ENCODE results near the gene INAVA.

The INAVA gene, protein sequence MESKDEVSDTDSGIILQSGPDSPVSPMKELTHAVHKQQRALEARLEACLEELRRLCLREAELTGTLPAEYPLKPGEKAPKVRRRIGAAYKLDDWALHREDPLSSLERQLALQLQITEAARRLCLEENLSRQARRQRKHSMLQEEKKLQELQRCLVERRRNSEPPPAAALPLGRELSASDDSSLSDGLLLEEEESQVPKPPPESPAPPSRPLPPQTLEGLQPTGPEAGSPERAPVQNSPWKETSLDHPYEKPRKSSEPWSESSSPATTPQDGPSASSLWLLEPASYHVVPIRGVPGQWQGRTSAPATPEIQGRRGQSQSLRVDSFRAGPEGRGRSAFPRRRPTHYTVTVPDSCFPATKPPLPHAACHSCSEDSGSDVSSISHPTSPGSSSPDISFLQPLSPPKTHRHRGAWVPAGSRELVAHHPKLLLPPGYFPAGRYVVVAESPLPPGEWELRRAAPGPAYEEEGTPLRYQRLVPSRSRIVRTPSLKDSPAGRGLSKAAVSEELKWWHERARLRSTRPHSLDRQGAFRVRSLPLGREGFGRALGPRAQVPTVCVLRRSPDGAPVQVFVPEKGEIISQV

DNA sequence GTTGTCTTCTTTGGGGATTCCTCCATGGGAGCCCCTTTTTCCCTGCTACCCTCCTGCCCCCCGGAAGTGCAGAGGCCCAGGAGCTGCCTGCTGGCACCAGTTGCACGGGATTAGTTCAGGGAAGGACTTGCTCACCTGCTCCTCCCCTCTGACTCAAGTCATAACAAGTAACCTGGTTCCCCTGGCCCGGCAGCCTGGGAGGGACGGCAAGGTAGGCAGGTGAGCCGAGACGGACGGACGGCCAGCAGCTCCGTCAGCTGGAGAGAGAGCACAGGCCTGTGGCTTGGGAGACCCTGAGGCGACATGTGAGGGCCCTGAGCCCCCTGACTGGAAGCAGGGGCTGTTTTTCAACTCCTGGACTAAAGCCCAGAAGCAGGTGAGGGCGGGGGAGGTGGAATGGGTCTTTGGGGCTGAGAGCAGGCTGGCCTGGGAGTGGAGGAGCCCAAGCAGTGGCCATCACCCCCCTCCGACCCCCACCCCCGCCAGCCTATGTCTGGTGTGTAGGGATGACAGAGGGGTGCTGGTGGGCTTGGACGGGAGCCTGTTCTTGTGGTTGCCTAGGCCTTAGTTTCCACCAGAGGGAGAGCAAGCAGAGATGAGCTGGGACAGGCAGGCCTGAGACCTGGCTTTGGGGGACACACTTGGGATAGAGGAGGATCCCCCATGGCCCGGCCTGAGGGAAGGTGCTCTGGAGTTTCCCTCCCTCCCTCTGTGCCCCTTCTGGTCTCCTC, at the start of gene INAVA:
TSS of gene INAVA (plus strand) at position 189 of the 731 bp plus-strand sequence. CDS start 3,501 bp downstream, outside the sequence.
- no peak for DNase-seq (ENCODE audit: low read depth in 1 of 2, low spot score in 1 of 2)

DNA sequence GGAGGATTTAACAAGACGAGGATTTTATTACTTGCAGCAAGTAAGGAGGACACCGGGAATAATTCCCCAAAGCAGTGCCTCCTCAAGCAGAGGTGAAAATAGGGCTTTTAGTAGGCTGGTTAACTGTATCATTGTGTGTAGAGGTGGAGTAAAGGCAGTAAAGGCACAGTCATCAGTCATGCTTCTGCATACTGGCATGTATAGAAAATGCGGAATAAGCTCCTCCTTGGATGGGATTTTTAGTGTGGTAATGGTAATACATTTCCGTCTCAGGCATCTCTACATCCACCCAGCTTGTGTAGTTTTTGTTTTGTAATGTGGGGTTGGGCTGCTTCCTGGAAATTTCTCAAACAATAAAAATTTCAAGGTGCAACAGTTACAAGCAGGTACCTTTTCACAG, 49.3 kb upstream of the INAVA start:
- no peak for DNase-seq (ENCODE audit: low read depth in 1 of 2, low spot score in 1 of 2)

DNA sequence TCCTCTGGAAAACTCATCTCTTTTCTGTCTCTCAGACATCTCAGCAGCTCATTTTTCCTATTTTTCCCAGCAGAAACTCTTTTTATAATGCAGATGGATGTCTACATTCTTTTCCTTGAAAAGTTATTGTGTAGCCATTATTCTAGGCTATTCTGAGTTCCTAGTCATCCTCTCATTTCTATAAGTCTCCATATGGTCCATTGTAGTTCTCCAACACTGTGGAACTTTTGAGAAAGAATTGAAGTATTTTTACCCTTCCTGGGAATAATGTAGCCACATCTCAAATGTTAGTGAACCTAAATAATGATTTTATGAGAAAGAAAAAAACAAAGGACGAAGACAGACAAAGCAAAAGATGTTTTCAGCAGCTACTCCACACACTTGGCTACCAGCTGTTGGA, 48.3 kb upstream of the INAVA start:
- no peak for DNase-seq (ENCODE audit: low read depth in 1 of 2, low spot score in 1 of 2)

DNA sequence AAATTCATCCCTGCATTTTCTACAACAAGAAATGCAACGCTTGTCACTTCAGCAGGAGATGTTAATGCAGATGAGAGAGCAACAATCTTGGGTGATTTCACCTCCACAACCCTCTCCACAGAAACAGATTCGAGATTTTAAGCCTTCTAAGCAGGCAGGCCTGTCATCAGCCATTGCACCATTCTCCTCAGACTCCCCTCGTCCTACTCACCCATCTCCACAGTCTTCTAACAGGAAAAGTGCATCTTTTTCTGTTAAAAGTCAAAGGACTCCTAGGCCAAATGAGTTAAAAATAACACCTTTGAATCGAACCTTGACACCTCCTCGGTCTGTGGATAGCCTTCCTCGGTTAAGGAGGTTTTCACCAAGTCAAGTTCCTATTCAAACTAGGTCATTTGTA, 45.3 kb upstream of the INAVA start:
- no peak for DNase-seq (ENCODE audit: low read depth in 1 of 2, low spot score in 1 of 2)

DNA sequence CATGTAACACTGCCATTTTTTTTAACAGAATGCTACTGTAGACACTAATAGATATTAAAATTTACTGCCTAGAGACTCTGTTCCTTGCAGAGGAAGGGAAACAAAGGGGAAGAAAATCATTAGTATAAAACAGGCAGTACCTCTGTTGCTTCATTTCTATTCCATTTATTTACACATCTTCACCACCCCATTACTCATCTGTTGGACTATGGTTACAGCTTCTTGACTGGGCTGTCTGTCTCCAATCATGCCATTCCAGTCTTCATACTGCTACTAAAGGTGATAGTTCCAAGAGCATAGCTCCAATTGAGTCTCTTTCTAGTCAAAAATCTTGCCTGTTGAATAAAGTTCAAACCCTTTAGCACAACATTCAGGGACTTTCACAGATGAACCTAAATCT, 44.1 kb upstream of the INAVA start:
- DNase-seq (ENCODE audit: low read depth in 1 of 2, low spot score in 1 of 2), result no peak

DNA sequence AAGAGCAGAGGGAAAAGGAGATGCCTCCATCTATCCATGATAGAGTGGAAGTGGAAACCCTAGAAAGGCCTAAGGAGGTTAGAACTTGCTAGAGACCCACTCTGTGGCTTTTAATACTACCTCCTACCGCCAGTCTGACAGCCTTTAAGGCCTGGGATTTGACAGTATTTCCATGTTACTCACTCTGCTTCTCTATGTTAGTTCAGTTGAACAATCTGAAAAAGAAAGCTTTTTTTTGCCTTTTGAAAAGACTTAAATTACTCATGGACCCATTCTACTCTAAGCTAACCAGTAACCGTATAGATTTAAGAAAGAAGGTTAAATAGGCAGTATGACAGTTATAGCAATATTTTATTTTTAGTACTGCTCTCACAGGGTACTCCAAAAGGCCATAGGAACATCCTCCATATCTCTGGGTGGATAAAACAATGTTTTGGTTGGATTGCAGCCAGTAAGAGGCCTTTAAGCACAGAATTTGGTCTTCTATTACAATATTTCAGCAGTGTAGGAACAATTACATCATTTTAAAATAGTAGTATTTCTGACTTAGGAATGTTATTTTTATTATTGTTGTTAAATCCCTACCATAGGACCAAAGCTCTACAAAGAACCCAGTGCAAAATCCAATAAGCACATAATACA, 37.9 kb upstream of the INAVA start:
- DNase-seq (ENCODE audit: low read depth in 1 of 2, low spot score in 1 of 2), result no peak

DNA sequence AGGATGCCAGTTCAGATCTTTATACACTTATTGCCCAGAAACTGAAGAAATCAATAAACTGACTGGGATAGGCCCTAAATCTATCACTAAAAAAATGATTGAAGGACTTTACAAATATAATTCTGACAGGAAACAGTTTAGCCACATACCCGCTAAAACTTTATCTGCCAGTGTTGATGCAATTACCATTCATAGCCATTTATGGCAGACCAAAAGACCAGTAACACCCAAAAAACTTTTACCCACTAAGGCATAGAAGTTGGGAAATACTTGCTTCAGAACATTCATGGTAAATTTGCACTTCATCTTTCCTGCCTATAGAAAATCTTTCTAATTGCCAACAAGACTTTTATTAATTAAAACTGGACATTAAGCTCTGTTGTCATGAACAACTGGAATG, 36.9 kb upstream of the INAVA start:
- no peak for DNase-seq (ENCODE audit: low read depth in 1 of 2, low spot score in 1 of 2)

DNA sequence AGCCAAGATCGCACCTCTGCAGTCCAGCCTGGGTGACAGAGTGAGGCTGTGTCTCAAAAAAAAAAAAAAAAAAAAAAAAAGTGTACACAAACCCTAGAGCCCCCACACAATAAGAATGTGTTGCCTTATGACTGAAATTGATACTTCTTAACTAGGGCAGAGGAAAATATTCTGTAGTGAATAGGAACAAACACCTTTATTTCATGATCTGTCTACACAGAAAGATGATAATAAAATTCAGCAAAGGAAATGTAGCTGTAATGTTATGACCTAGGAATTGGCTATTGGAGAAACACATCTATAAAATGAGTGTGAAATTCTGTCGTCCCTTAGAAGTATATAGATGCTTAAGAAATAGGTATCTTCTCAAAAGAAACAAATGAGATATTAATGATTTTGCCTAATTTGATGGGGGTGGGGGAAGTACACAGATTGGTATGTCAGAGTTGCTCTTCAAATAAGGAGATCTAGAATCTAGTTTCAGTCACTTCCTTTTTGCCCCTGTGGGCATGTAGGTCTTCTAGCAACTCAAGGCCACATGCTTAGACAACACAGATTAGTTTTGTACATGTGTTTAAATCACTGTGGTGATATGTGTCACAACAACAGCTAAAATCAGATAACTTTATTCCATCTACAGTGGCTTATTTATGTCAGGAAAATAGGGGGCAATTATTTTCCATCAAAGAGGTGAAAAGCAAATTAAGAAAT, 32.6 kb upstream of the INAVA start:
- no peak for DNase-seq (ENCODE audit: low read depth in 1 of 2, low spot score in 1 of 2)

DNA sequence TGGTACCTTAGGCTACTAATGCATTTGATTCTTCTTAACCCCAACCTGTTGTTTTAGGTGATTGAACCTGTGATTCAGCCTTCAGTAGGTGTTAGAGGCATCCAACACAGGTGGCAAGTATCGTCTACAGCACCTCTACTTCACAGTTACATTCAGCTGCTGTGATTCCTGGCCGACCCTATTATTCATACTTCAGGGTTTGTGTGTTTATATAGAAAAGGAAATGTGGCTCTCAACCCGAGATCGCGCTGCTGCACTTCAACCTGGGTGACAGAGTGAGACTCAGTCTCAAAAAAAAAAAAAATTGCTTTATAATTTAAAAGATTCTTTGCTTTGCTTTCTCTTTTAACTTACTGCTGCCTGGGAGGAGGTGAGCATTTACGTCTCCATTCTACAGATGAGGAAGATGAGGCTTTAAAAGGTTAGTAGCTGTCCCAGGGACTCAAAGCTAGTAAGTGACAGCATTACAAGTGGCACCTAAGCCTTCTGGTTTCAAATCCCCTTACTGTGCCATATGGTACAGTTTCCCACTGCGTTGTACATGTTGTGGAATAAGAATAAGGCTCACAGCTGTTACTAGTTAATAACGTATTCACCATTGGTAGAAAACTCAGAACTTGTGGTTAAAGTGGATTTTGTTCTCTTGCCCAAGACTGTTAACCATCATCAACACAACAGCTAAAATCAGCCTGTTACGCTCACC, 31.8 kb upstream of the INAVA start:
- DNase-seq (ENCODE audit: low read depth in 1 of 2, low spot score in 1 of 2), result no peak

DNA sequence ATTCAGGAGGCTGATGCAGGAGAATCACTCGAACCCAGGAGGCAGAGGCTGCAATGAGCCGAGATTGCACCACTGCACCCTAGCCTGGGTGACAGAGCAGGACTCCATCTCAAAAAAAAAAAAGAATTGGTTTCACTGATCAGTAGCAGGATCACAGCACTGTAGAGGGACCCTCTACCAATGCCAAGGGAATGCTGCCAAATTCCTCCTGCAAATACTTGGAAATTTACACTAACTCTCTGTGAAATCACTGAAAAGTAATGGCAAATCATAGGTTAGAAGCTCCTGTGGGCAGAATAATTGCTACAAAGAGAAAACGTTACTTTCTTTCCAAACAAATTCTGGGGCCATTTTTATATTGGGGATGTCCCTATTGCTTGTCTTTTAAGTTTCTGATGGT, 28.6 kb upstream of the INAVA start:
- no peak for DNase-seq (ENCODE audit: low read depth in 1 of 2, low spot score in 1 of 2)

DNA sequence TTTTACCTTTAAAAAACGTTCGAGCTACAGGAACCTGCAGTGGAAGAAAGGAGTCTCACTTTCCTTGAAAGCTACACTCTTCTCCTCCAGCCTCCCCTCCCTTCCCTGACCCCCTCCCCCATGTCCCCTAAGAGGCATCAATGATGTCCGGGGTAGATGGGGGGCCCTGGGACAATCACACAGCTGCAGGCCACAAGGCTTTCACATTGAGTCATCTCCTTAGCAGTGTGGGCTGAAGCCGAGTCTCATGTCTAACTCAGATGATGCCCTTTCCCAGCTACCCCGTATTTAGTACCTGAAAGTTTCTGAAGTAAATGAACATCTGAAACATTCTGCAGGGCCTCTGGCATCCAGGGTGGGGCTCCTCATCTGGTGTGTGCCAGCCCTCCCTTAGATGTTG, 28.2 kb upstream of the INAVA start:
- DNase-seq (ENCODE audit: low read depth in 1 of 2, low spot score in 1 of 2), result peak in 1 of 2 donors; percentile 44

DNA sequence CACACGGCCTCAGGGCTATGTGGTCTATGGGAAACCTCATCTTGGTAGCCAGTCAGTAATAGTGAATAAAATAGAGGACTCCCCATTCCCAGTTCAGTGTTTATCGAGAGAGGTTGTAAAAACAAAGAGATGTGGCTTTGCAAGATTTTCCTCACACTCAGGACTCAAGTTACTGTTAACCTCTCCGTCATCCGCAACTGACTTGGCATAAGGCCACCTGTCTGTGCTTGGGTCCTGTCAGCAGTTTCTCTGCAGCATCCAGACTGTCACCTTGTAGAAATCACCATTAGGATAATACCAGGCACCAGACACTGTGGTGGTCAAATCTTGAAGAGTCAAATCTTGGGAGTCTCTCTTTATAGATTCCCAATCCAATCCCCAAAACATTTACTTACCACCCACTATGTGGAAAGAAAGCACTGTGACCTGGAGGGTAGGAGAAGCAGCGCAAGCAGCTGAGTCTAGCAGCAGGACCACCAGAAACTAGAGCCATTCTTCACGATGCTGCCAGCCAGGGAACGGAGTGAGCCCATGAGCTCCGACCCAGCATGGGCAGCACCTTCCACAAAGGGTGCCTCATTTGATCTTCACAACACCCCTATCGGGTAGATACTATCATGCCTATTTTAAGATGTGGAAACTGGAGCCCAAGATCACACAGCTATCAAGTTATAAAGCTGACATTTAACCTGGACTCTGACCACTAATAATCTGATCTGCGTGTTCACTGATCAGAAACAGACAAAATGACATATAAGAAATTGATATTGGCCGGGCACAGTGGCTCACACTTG, 27.5 kb upstream of the INAVA start:
- no peak for DNase-seq (ENCODE audit: low read depth in 1 of 2, low spot score in 1 of 2)

DNA sequence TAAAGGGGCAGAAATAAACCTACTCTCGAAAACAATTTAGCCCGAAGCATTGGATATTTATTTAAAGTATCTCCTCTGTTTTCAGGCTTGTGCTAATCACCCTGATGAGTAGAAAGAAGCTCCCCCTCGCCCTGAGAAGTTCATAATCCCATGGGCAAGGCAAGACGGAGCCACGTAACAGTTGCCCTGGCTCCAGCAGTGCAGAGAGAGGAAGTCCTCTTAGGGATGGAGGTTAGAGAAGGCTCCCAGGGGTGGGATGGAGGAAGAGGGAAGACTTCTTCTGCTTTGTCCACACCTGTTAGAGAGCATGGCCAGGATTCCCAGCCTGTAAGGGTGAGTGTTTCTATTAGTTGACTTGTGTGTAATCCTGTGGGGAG, 25.3 kb upstream of the INAVA start:
- no peak for DNase-seq (ENCODE audit: low read depth in 1 of 2, low spot score in 1 of 2)

DNA sequence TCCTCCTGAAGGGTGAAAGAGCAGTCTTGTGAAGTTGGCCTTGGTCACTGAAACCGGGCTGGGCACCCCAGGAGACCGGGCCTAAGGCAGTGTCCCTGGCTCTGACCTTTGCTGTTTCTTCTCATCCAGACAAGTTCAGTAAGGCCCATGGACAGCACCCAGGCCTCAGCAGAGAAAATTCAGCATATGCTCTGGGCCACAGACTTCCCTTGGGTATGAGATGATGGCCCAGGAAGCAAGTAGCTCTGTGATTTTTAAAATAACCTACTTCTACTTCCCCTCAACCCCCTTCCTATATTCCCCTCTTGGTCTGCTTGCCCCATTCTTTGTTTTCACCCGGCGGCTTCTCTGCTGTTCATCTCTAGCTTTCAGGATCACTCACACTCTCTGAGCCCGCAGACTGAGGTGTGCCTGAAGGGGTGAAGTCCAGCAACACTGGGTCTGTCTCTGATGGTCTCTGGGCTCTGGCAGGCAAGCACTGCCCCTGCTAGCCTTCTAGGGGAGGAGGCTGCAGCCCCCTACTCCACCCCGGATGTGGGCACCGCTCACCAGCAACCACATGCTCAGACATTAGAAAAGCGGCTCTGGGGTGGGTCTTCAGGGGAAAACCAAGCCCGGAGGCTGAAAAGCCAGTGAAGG, 24.8 kb upstream of the INAVA start:
- DNase-seq (ENCODE audit: low read depth in 1 of 2, low spot score in 1 of 2), result no peak

DNA sequence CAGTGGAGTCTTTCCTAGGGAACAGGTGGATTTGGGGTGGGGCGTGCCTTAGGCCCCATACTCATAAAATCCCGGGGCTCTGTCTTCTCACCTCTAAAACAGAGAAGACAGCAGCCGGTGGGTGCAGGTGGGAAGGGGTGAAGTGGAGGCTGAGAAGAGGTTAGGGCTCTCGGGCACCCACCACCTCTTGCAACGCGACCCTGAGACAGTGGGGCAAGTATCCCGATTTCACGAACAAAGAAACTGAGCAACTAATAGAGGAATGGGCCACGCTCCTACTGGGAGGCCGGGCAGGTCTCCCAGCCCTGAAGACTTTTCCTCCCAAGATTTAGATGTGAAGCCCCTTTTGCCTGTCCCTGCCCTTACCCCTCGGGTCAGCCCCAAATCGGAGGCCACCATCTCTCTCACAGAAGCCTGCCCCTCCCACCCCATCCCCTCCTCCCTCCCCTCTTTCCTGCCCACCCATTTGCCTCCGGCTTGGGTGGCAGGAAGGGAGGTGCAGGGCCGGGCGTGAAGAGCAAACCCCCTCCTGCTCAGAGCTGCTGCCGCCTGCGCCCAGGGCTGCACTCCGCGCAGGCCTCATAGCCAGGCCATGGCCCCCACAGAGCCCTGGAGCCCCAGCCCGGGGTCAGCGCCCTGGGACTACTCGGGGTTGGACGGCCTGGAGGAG, 22.1 kb upstream of the INAVA start, which contains the start of gene GPR25:
TSS of gene GPR25 (plus strand) at position 536 of the 670 bp plus-strand sequence. CDS start at position 593, 57 bp downstream.
- DNase-seq (ENCODE audit: low read depth in 1 of 2, low spot score in 1 of 2), result no peak

DNA sequence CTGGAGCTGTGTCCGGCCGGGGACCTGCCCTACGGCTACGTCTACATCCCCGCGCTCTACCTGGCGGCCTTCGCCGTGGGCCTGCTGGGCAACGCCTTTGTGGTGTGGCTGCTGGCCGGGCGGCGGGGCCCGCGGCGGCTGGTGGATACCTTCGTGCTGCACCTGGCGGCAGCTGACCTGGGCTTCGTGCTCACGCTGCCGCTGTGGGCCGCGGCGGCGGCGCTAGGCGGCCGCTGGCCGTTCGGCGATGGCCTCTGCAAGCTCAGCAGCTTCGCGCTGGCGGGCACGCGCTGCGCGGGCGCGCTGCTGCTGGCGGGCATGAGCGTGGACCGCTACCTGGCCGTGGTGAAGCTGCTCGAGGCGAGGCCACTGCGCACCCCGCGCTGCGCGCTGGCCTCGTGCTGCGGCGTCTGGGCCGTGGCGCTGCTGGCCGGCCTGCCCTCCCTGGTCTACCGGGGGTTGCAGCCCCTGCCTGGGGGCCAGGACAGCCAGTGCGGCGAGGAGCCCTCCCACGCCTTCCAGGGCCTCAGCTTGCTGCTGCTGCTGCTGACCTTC, 21.5 kb upstream of the INAVA start:
- DNase-seq (ENCODE audit: low read depth in 1 of 2, low spot score in 1 of 2), result no peak

DNA sequence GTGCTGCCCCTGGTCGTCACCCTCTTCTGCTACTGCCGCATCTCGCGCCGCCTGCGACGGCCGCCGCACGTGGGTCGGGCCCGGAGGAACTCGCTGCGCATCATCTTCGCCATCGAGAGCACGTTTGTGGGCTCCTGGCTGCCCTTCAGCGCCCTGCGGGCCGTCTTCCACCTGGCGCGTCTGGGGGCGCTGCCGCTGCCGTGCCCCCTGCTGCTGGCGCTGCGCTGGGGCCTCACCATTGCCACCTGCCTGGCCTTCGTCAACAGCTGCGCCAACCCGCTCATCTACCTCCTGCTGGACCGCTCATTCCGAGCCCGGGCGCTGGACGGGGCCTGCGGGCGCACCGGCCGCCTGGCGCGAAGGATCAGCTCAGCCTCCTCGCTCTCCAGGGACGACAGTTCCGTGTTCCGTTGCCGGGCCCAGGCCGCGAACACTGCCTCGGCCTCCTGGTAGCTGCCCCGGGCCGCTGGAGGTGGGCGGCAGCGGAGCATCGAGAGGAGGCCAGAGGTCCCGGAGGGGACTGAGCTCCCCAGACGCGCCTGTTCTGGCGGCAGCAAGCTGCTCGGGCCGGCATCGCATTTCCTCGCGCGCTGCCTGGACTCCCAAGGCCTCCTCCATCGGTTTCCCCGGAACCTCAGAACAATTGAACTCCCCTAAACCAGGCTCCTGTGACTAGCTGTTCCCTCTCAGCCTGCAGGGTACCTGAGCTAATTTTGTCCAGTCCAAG, 20.9 kb upstream of the INAVA start:
- DNase-seq (ENCODE audit: low read depth in 1 of 2, low spot score in 1 of 2), result no peak

DNA sequence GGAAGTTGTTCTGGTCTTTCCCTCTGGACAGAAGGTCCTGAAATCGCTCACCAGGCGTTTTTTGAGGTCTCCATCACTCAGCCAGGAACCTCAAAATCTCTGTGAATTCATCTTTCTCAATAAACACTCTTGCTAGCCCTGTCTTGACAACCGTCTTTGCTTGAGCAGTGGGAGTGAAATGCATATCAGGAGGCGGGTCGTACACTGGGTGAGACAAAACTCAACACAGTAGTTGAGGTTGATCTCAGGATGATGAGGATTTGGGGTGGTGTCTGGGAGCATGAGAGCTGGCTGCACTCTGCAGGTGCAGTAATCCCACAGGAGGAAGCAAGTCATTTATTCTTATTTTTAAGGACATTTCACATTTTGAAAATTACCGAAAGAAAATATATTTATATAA, 20.0 kb upstream of the INAVA start:
- no peak for DNase-seq (ENCODE audit: low read depth in 1 of 2, low spot score in 1 of 2)

All from activated CD4-positive, alpha-beta T cell treated with anti-CD3 and anti-CD28 coated beads, Interleukin-2, amount 50 U/mL, for 24 hours (primary cell).